ENCODE measurements around the gene HLX. TPM values are rescaled to one million over a fixed set of nuclear protein-coding genes. Genes with fewer than 3 reads are reported as not detected.

The HLX gene
- 37.2 TPM for polyA plus RNA-seq (2013, experiment 1 of 2)
- polyA plus RNA-seq (2013, experiment 2 of 2), result 35.9 TPM

- under 1% methylated on average over 18 of the region's 26 CpGs for WGBS
- H3K4ac ChIP-seq (ENCODE audit: low read depth in 1 of 2, low read length in 2 of 2), result peak within 1 kb of the TSS; percentile 97 to 99
Observed at GRCh38 chr1:220879076-220879508, at the start of gene HLX. HLX (plus strand) TSS chr1:220879443; CDS start chr1:220879858, 415 bp downstream.

GRCh38 chr1:220833436-220833835 lies 45.8 kb upstream of the HLX start:
- peak overlapping the region in 1 of 2 experiments; percentile 19 for H3K18ac ChIP-seq (ENCODE audit: low read depth in 1 of 2, low read length in 2 of 2)
- H2BK15ac ChIP-seq (ENCODE audit: low read depth, poor library complexity, severe bottlenecking), result no peak overlapping the region
- no peak overlapping the region for H4K8ac ChIP-seq (ENCODE audit: low read length)
- no peak overlapping the region for H3K4me3 ChIP-seq (ENCODE audit: insufficient read depth in 1 of 2, low read depth in 1 of 2, low read length in 2 of 2)
- no peak overlapping the region for H3K14ac ChIP-seq (ENCODE audit: low read length in 2 of 2)
- no peak for DNase-seq
- no peaks in the 10 kb centered on the region for H3K36me3 ChIP-seq (ENCODE audit: control insufficient read depth in 1 of 2, insufficient read depth in 2 of 2, low read depth in 1 of 2, low read length in 2 of 2)
- no CpG with 5 or more reads among the region's 2 CpGs for WGBS
- no peak overlapping the region for H2AFZ ChIP-seq (ENCODE audit: low read depth, low read length)
- no peak overlapping the region for H2BK5ac ChIP-seq (ENCODE audit: low read depth, low read length, poor library complexity, severe bottlenecking)
- no peak overlapping the region for H3K9ac ChIP-seq (ENCODE audit: low read length)
- no peak overlapping the region for H2BK120ac ChIP-seq (ENCODE audit: low read depth, low read length)
- H3K9me3 ChIP-seq (ENCODE audit: control insufficient read depth, low read length), result peaks cover 9% of the 10 kb centered on the region
- no peaks in the 10 kb centered on the region for H3K27me3 ChIP-seq (ENCODE audit: control insufficient read depth in 1 of 2, insufficient read depth in 1 of 2, low read length in 2 of 2)
- H3K4ac ChIP-seq (ENCODE audit: low read depth in 1 of 2, low read length in 2 of 2), result no peak overlapping the region
- no peak overlapping the region for H3K27ac ChIP-seq (ENCODE audit: low read length, poor library complexity, severe bottlenecking)
- no peak overlapping the region for H2AK5ac ChIP-seq (ENCODE audit: low read length, severe bottlenecking)
- no peak overlapping the region for H3K4me2 ChIP-seq (ENCODE audit: low read length, poor library complexity, severe bottlenecking)
- H3K23ac ChIP-seq (ENCODE audit: low read length in 2 of 2), result no peak overlapping the region
- H3K4me1 ChIP-seq (ENCODE audit: control insufficient read depth, insufficient read depth, low read depth, low read length), result no peaks in the 10 kb centered on the region
- H3K79me1 ChIP-seq (replicated peaks; ENCODE audit: low read length, poor library complexity, severe bottlenecking), result no peaks in the 10 kb centered on the region
- H4K91ac ChIP-seq (ENCODE audit: low read length), result no peak overlapping the region
- no peak overlapping the region for H2BK12ac ChIP-seq (ENCODE audit: low read length in 2 of 2)

More at GRCh38 chr1:220879076-220879508, at the start of gene HLX:
- Histone ChIP-seq H3K18ac (ENCODE audit: low read depth in 1 of 2, low read length in 2 of 2) (peak within 1 kb of the TSS; percentile 97 to 98), H3K14ac (ENCODE audit: low read length in 2 of 2) (peak within 1 kb of the TSS; percentile 39 to 83), H3K79me1 (replicated peaks; ENCODE audit: low read length, poor library complexity, severe bottlenecking) (no peaks in the 10 kb centered on the region), H3K27me3 (ENCODE audit: control insufficient read depth in 1 of 2, insufficient read depth in 1 of 2, low read length in 2 of 2) (no peaks in the 10 kb centered on the region), H2AFZ (ENCODE audit: low read depth, low read length) (no peak within 1 kb of the TSS), H2BK12ac (ENCODE audit: low read length in 2 of 2) (peak within 1 kb of the TSS; percentile 27 to 49), H3K23ac (ENCODE audit: low read length in 2 of 2) (peak within 1 kb of the TSS; percentile 93 to 97), H3K27ac (ENCODE audit: low read length, poor library complexity, severe bottlenecking) (peak within 1 kb of the TSS; percentile 75), H4K8ac (ENCODE audit: low read length) (peak within 1 kb of the TSS; percentile 96), H3K4me3 (ENCODE audit: insufficient read depth in 1 of 2, low read depth in 1 of 2, low read length in 2 of 2) (peak within 1 kb of the TSS; percentile 72 to 91), H3K36me3 (ENCODE audit: control insufficient read depth in 1 of 2, insufficient read depth in 2 of 2, low read depth in 1 of 2, low read length in 2 of 2) (peaks cover 12 to 24% of the 10 kb centered on the region in 2 experiments), H3K9me3 (ENCODE audit: control insufficient read depth, low read length) (no peaks in the 10 kb centered on the region), H3K4me2 (ENCODE audit: low read length, poor library complexity, severe bottlenecking) (peak within 1 kb of the TSS; percentile 89), H2BK15ac (ENCODE audit: low read depth, poor library complexity, severe bottlenecking) (peak within 1 kb of the TSS; percentile 82), H2AK5ac (ENCODE audit: low read length, severe bottlenecking) (peak within 1 kb of the TSS; percentile 16), H4K91ac (ENCODE audit: low read length) (peak within 1 kb of the TSS; percentile 85), H2BK120ac (ENCODE audit: low read depth, low read length) (peak within 1 kb of the TSS; percentile 99), H3K4me1 (ENCODE audit: control insufficient read depth, insufficient read depth, low read depth, low read length) (peaks cover 14% of the 10 kb centered on the region), H2BK5ac (ENCODE audit: low read depth, low read length, poor library complexity, severe bottlenecking) (peak within 1 kb of the TSS; percentile 95), H3K9ac (ENCODE audit: low read length) (peak within 1 kb of the TSS; percentile 93)
- DNase-seq, result peak; percentile 98

- Histone ChIP-seq H2BK15ac (ENCODE audit: low read depth, poor library complexity, severe bottlenecking) (no peak overlapping the region), H3K9ac (ENCODE audit: low read length) (no peak overlapping the region), H3K23ac (ENCODE audit: low read length in 2 of 2) (no peak overlapping the region), H3K36me3 (ENCODE audit: control insufficient read depth in 1 of 2, insufficient read depth in 2 of 2, low read depth in 1 of 2, low read length in 2 of 2) (no peaks in the 10 kb centered on the region), H3K79me1 (replicated peaks; ENCODE audit: low read length, poor library complexity, severe bottlenecking) (no peaks in the 10 kb centered on the region), H4K91ac (ENCODE audit: low read length) (no peak overlapping the region), H2AFZ (ENCODE audit: low read depth, low read length) (no peak overlapping the region), H3K14ac (ENCODE audit: low read length in 2 of 2) (no peak overlapping the region), H2BK5ac (ENCODE audit: low read depth, low read length, poor library complexity, severe bottlenecking) (no peak overlapping the region), H2BK12ac (ENCODE audit: low read length in 2 of 2) (no peak overlapping the region), H3K9me3 (ENCODE audit: control insufficient read depth, low read length) (peaks cover 9% of the 10 kb centered on the region), H3K4me2 (ENCODE audit: low read length, poor library complexity, severe bottlenecking) (no peak overlapping the region), H3K18ac (ENCODE audit: low read depth in 1 of 2, low read length in 2 of 2) (peak overlapping the region in 1 of 2 experiments; percentile 50), H2BK120ac (ENCODE audit: low read depth, low read length) (no peak overlapping the region), H2AK5ac (ENCODE audit: low read length, severe bottlenecking) (no peak overlapping the region), H3K4ac (ENCODE audit: low read depth in 1 of 2, low read length in 2 of 2) (no peak overlapping the region), H3K27me3 (ENCODE audit: control insufficient read depth in 1 of 2, insufficient read depth in 1 of 2, low read length in 2 of 2) (no peaks in the 10 kb centered on the region), H3K4me1 (ENCODE audit: control insufficient read depth, insufficient read depth, low read depth, low read length) (no peaks in the 10 kb centered on the region), H3K4me3 (ENCODE audit: insufficient read depth in 1 of 2, low read depth in 1 of 2, low read length in 2 of 2) (no peak overlapping the region), H4K8ac (ENCODE audit: low read length) (no peak overlapping the region), H3K27ac (ENCODE audit: low read length, poor library complexity, severe bottlenecking) (no peak overlapping the region)
- 94% methylated on average over 4 of the region's 4 CpGs for WGBS
- DNase-seq, result no peak
Observed at GRCh38 chr1:220834155-220834870, 44.9 kb upstream of the HLX start.

GRCh38 chr1:220838578-220838977 lies 40.7 kb upstream of the HLX start:
- Histone ChIP-seq H3K23ac (ENCODE audit: low read length in 2 of 2) (no peak overlapping the region), H2AFZ (ENCODE audit: low read depth, low read length) (no peak overlapping the region), H4K91ac (ENCODE audit: low read length) (no peak overlapping the region), H2BK120ac (ENCODE audit: low read depth, low read length) (no peak overlapping the region), H2AK5ac (ENCODE audit: low read length, severe bottlenecking) (no peak overlapping the region), H4K8ac (ENCODE audit: low read length) (no peak overlapping the region), H3K36me3 (ENCODE audit: control insufficient read depth in 1 of 2, insufficient read depth in 2 of 2, low read depth in 1 of 2, low read length in 2 of 2) (no peaks in the 10 kb centered on the region), H3K9ac (ENCODE audit: low read length) (no peak overlapping the region), H3K4me2 (ENCODE audit: low read length, poor library complexity, severe bottlenecking) (no peak overlapping the region), H3K14ac (ENCODE audit: low read length in 2 of 2) (no peak overlapping the region), H3K4me3 (ENCODE audit: insufficient read depth in 1 of 2, low read depth in 1 of 2, low read length in 2 of 2) (no peak overlapping the region), H3K27ac (ENCODE audit: low read length, poor library complexity, severe bottlenecking) (no peak overlapping the region), H2BK12ac (ENCODE audit: low read length in 2 of 2) (no peak overlapping the region), H3K18ac (ENCODE audit: low read depth in 1 of 2, low read length in 2 of 2) (no peak overlapping the region), H3K27me3 (ENCODE audit: control insufficient read depth in 1 of 2, insufficient read depth in 1 of 2, low read length in 2 of 2) (no peaks in the 10 kb centered on the region), H3K79me1 (replicated peaks; ENCODE audit: low read length, poor library complexity, severe bottlenecking) (no peaks in the 10 kb centered on the region), H2BK15ac (ENCODE audit: low read depth, poor library complexity, severe bottlenecking) (no peak overlapping the region), H3K4me1 (ENCODE audit: control insufficient read depth, insufficient read depth, low read depth, low read length) (peaks cover 3% of the 10 kb centered on the region), H2BK5ac (ENCODE audit: low read depth, low read length, poor library complexity, severe bottlenecking) (no peak overlapping the region), H3K4ac (ENCODE audit: low read depth in 1 of 2, low read length in 2 of 2) (no peak overlapping the region), H3K9me3 (ENCODE audit: control insufficient read depth, low read length) (no peaks in the 10 kb centered on the region)
- DNase-seq, result no peak
- 94% methylated on average over 5 of the region's 5 CpGs for WGBS
